ENCODE measurements around the gene AKAP12. TPM values are rescaled to one million over a fixed set of nuclear protein-coding genes. Genes with fewer than 3 reads are reported as not detected.

Gene AKAP12
- total and polyA plus RNA-seq, 2 donors (not counting 1 experiment from before 2014, with no cell fraction given) = 0.04 to 0.22 TPM

DNA sequence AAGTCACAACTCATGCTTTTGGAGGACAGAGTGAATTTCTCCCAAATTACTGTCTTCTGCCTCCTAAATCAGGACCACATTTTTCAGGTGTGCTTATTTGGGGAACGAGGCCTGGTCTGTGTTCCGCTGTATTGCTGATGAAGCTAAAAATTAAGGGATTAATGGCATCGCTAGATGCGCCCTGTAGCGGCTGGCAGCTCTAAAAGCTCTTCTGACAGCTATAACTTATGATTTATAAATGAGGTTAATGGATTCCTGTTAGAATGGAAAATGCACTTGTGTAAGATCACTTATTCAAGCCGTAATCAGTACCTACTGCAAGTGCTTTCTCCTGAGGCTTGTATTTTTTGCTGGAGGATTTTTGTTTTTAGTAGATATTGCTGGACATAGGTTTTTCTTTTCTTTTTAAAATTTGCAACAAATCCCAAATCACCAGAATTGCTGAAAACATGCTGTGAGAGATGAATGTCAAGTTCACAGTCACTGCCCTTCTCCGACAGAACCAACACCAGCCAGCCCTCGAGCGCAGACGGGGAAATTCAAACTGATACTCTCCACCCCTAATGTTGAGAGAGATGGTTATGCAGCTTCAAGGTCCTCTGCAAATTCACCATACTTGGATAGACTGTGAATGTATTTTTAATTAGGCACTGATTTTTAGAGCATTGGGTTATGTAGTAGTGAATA, 49.1 kb downstream of the AKAP12 start:
- WGBS (ENCODE audit: insufficient coverage) = 90% methylated on average over 3 of the region's 10 CpGs
- no peak for TF ChIP-seq EZH2 (IDR thresholded peaks at IDR 0.05; ENCODE audit: borderline replicate concordance, insufficient read depth, low read depth, low read length, poor library complexity, severe bottlenecking)
- TF ChIP-seq, protein P1, sequence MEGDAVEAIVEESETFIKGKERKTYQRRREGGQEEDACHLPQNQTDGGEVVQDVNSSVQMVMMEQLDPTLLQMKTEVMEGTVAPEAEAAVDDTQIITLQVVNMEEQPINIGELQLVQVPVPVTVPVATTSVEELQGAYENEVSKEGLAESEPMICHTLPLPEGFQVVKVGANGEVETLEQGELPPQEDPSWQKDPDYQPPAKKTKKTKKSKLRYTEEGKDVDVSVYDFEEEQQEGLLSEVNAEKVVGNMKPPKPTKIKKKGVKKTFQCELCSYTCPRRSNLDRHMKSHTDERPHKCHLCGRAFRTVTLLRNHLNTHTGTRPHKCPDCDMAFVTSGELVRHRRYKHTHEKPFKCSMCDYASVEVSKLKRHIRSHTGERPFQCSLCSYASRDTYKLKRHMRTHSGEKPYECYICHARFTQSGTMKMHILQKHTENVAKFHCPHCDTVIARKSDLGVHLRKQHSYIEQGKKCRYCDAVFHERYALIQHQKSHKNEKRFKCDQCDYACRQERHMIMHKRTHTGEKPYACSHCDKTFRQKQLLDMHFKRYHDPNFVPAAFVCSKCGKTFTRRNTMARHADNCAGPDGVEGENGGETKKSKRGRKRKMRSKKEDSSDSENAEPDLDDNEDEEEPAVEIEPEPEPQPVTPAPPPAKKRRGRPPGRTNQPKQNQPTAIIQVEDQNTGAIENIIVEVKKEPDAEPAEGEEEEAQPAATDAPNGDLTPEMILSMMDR (IDR thresholded peaks at IDR 0.05) = no peak
- CTCF ChIA-PET = no interaction called here
- H3K9me3 Mint-ChIP-seq (ENCODE audit: insufficient read depth) = no peaks in the 10 kb centered on the region
- POLR2A ChIA-PET = no interaction called here
- Histone ChIP-seq H4K20me1 (ENCODE audit: control insufficient read depth, insufficient read depth, low read length, poor library complexity, severe bottlenecking) (no peaks in the 10 kb centered on the region), H2AFZ (ENCODE audit: insufficient read depth, low read depth, low read length, poor library complexity, severe bottlenecking) (no peak overlapping the region), H3K27ac (ENCODE audit: low read length in 2 of 2) (no peak overlapping the region), H3K9me3 (ENCODE audit: control extremely low read depth in 1 of 3, control insufficient read depth in 2 of 3, insufficient read depth in 1 of 3, low read length in 2 of 3) (no peaks in the 10 kb centered on the region), H3K4me2 (replicated peaks; ENCODE audit: low read depth, low read length, poor library complexity, severe bottlenecking) (no peak overlapping the region), H3K4me3 (ENCODE audit: control extremely low read depth in 1 of 5, extremely low read depth in 1 of 5, insufficient read depth in 1 of 5, low read depth in 2 of 5, low read length in 4 of 5) (no peak overlapping the region), H3K9ac (ENCODE audit: low read length) (no peak overlapping the region), H3K36me3 (replicated peaks in 1 of 2; ENCODE audit: control extremely low read depth in 1 of 2, control insufficient read depth in 1 of 2, extremely low read depth in 1 of 2, insufficient read depth in 2 of 2, low read length in 1 of 2) (no peaks in the 10 kb centered on the region), H3K79me2 (ENCODE audit: control insufficient read depth, insufficient read depth, low read length) (no peaks in the 10 kb centered on the region), H3K4me1 (ENCODE audit: control insufficient read depth in 2 of 2, insufficient read depth in 2 of 2, low read length in 2 of 2) (peaks cover 10 to 18% of the 10 kb centered on the region in 2 donors), H3K27me3 (replicated peaks in 1 of 4; ENCODE audit: control extremely low read depth in 1 of 4, control insufficient read depth in 3 of 4, insufficient read depth in 4 of 4, low read length in 3 of 4) (peaks cover 0 to 5% (median under 1%) of the 10 kb centered on the region in 4 experiments)
- no peak overlapping the region for H3K27ac Mint-ChIP-seq
- H3K27me3 Mint-ChIP-seq = peaks cover 23% of the 10 kb centered on the region
- H3K4me3 Mint-ChIP-seq = no peak overlapping the region
- peaks cover 15% of the 10 kb centered on the region for H3K4me1 Mint-ChIP-seq
- no peak for ATAC-seq (ENCODE audit: low read depth)
- DNase-seq = no peak
- intact Hi-C loops (cut with micrococcal nuclease) = no loop called here

DNA sequence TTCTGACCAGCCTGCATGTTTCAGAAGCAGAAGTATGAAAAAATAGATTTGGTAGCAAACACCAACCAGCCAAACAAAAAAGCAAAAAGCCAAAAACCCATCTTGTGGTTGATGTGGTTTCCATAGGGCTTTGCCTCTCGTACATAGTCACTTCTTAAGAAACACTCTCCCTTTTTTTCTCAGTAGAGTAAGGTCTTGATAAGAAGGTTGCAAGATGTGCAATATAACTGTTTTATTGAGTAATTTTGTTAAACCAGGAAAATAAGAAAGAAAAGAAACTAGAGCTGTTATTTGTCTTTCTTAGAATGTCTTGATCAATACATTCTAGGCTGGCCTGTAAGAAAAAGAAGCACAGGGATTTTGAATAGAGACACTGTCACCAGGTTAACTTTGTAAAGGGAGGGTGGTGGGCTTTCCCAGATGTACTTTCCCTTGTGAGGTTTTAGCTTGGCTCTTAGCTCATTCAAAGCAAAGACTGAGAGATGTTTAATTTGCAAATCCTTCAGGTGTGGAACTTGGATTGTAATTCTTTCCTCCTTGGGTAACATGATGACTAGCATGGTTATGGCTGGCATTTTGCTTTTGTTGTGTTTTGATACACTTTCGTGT, 49.7 kb downstream of the AKAP12 start:
- ATAC-seq (ENCODE audit: low read depth) = no peak
- no CpG with 5 or more reads among the region's 2 CpGs for WGBS (ENCODE audit: insufficient coverage)
- no peak for TF ChIP-seq EZH2 (IDR thresholded peaks at IDR 0.05; ENCODE audit: borderline replicate concordance, insufficient read depth, low read depth, low read length, poor library complexity, severe bottlenecking)
- TF ChIP-seq, protein P1 (IDR thresholded peaks at IDR 0.05) = no peak
- Mint-ChIP-seq H3K27me3 (peaks cover 23% of the 10 kb centered on the region), H3K4me1 (peaks cover 12% of the 10 kb centered on the region), H3K27ac (no peak overlapping the region), H3K4me3 (no peak overlapping the region), H3K9me3 (ENCODE audit: insufficient read depth) (no peaks in the 10 kb centered on the region)
- Histone ChIP-seq H3K4me1 (ENCODE audit: control insufficient read depth in 2 of 2, insufficient read depth in 2 of 2, low read length in 2 of 2) (peaks cover 4 to 16% of the 10 kb centered on the region in 2 donors), H3K9ac (ENCODE audit: low read length) (no peak overlapping the region), H3K4me3 (ENCODE audit: control extremely low read depth in 1 of 5, extremely low read depth in 1 of 5, insufficient read depth in 1 of 5, low read depth in 2 of 5, low read length in 4 of 5) (no peak overlapping the region), H3K36me3 (replicated peaks in 1 of 2; ENCODE audit: control extremely low read depth in 1 of 2, control insufficient read depth in 1 of 2, extremely low read depth in 1 of 2, insufficient read depth in 2 of 2, low read length in 1 of 2) (no peaks in the 10 kb centered on the region), H3K27ac (ENCODE audit: low read length in 2 of 2) (no peak overlapping the region), H3K27me3 (replicated peaks in 1 of 4; ENCODE audit: control extremely low read depth in 1 of 4, control insufficient read depth in 3 of 4, insufficient read depth in 4 of 4, low read length in 3 of 4) (peaks cover 0 to 5% (median under 1%) of the 10 kb centered on the region in 4 experiments), H3K79me2 (ENCODE audit: control insufficient read depth, insufficient read depth, low read length) (no peaks in the 10 kb centered on the region), H3K9me3 (ENCODE audit: control extremely low read depth in 1 of 3, control insufficient read depth in 2 of 3, insufficient read depth in 1 of 3, low read length in 2 of 3) (no peaks in the 10 kb centered on the region), H3K4me2 (replicated peaks; ENCODE audit: low read depth, low read length, poor library complexity, severe bottlenecking) (no peak overlapping the region), H4K20me1 (ENCODE audit: control insufficient read depth, insufficient read depth, low read length, poor library complexity, severe bottlenecking) (no peaks in the 10 kb centered on the region), H2AFZ (ENCODE audit: insufficient read depth, low read depth, low read length, poor library complexity, severe bottlenecking) (no peak overlapping the region)
- intact Hi-C loops (cut with micrococcal nuclease) = no loop called here
- no peak for DNase-seq
- CTCF ChIA-PET = interaction anchor here (1.0 kb wide), 1 partner anchor 35 kb away, joined by 4 read pairs; no protein-coding TSS in a partner anchor
- POLR2A ChIA-PET = no interaction called here

Data from B cell (primary cell).